Measurements from ENCODE around the gene UROC1.

The UROC1 gene

DNA sequence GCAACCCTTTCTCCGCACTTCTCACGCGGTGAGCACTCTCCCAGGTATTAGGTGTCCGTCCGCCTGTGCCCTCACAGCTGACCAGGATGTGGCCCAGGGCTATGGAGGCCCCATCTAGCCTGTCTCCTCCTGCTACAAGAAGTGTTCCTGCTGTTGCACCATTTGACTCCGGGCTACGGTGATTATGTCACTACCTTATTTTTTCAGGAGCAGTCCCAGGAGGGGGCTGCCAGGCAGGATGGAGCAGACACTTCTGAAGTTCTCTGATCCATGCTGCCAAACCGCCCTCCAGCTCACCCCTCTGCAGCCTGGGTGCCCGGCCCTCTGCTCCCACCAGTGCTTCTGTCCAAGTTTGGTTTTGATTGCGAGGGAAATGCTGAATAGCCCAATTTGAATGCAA, 78.8 kb downstream of the UROC1 start:
- no peak for DNase-seq

DNA sequence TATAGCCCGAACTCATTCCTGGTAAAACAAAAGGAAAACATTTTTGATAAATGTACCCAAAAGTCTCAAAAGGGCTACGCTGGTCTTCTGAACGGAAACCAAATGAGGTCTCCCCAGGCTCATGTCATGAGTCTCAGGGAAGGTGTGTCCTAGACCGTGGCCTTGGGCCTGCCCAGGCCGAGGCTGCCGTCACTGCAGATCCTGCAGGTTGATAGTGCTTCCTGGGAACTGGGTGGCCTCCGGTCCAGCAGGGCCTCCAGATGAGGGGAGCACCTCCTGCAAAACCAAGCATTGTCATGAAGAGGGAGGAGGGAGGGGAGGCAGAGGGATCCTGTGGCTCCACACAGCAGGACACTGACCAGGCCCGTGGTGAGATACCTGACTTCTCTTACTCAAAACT, 79.4 kb downstream of the UROC1 start:
- no peak for DNase-seq

DNA sequence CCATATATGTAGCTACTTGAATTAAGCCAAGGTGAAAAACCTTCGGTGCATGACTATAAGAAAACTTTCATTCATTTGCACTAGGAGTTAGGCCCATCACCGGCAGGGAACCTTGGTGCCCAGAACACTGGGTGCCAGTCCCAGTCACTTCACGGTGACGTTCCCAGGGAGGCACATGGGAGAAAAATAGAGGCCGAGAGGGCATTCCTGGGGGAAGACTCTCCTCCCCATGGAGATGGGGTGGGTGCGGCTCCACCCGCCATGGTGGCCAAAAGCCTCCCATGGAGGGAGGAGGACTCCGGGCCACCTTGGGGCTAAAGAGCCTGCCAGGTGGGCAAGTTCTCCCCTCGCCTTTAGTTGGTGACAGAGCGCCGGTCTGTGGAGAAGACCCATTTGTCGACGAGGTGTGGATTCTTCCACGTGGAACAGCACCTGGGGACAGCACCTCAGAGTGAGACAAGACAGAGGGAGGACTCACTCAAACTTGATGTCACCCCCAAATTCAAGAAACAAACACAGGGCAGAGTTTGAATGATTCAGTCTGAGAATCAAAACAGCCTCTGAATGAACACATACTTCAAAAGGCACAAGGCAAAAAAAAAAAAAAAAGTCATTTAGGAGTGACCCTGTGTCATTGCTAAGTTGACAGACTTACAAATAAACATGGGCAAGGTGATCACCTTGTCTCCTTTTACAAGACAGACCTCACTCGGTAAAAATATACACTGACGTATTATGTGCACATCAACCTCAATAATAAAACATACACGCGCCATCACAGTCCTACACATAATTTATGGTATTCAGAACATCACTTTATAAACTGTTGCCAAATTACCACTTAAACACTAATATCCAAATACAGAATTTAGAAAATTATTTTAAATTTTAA, 80.5 kb downstream of the UROC1 start:
- no peak for DNase-seq

DNA sequence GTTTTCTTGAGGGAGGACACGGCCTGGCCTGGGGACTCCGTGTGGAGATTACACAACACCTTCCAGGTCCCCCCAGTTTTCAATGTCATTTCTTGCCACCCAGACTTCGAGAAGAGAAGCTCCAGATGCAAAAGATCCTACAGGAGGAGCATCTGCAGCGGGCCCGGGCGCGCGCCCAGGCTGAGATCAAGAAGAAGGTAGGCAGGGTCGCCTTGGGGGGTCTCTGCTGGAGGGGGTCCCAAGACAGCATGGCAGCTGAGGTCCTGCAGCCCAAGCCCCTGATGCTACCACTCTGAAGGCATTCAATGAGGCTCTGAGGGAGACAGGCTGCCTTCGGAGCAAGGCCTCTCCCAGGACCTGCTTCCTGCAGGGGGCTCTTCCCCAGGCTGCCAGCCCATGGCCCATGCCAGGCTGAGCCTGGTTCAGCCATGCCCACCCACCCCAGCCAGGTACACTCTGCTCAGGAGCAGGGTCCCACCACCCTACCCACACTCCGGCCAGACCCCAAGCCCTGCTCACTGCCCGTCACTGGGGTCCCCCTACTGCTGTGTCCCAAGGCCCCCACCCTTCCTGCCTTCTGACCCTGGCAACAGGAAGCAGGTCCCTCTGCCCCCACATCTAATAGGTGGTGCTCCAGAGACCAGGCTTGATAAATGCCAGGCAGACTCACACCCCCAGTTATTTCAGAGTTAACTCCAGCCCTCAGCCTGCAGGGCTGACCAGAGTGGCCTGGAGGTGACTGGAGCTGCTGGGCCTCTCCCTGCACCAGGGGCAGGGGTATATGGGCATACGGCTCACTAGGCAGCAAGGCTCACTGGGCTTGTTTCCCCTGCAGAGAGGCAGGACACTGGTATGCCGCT, 81.9 kb downstream of the UROC1 start:
- DNase-seq, result no peak

DNA sequence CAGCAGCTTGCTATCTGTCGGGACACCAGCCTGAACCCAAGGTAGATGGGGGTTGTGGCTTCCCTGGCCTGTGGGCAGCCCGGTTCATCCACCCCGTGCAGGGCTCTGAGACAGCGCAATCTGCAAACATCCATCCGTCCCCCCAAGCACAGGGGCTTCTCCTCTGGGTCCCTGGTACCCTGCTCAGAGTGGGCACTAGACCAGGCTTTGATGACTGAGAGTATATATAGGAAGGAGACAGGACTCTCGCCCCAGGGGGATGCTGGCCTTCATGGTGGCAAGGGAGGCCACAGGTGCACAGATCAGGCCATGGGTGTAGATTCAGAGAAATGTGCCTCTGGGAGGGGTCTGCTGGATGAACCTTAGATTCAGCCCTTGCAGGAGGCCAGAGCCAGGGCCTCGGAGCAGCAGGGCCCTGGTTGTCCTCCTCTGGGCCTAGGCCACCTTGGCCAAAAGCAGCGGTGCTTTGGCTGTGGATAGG, 82.6 kb downstream of the UROC1 start:
- DNase-seq, result no peak

DNA sequence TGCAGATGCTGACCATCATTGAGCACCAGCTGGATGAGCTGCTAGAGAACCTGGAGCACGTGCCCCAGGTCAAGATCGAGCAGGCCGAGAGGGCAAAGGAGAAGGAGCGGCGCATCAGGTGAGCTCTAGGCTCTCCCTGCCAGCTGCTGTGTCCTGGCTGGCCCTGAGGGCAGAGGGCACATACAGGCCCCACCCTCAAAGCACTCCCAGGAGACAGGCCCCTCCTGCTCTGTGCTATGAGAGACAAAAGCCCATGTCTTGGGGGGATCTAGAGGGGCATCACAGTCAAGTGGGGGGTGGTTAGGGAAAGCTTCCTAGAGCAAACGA, 83.3 kb downstream of the UROC1 start:
- DNase-seq, result no peak

DNA sequence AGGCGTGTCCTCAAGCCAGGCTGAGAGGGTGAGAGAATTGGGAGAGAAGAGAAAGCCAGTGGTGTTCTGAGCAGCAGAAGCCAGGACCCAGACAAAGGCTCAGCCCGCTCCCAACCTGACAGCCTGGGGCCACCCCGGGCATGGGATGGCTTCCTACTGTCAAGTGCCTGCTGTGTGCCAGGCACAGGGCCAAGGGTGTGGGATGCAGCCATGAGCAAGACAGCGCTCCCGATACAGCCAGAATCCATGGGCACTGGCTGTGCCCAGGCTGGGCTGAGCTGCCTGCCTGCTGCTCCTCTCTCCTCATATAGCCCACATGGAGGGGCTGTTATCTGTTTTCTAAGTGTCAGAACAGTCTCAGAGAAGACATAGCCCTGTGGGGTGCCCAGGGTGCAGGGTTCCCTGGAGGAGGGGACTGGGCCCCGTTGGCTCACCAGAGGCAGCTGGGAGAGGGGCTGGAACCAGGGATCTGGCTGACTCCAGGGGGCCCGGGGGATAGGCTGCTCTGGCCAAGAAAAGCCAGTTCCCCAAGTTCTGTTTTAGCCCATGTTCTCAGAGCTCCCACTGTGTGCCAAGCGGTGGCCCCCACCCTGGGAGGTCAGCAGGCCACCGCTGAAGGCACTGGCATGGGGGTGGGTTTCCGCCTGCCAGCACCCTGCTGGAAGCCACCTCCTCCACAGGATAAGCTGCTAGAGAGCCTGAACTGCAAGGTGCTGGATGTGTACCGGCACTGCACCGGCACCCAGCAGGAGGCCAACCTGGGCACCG, 83.9 kb downstream of the UROC1 start:
- no peak for DNase-seq

DNA sequence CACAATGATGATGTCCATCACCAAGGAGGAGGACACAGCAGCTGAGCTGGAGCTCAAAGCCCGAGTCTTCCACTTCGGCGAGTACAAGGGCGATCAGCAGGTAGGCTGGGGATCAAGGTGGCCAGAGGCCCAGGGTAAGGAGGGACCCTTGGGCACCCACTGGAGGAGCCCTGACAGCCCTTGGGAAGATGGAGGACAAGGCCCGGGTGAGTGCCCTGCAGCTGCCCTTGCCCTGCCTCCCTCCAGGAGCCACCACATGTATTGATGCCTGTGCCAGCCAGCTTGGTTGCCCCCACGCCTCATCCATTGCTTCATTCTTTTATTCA, 84.5 kb downstream of the UROC1 start:
- DNase-seq, result no peak

DNA sequence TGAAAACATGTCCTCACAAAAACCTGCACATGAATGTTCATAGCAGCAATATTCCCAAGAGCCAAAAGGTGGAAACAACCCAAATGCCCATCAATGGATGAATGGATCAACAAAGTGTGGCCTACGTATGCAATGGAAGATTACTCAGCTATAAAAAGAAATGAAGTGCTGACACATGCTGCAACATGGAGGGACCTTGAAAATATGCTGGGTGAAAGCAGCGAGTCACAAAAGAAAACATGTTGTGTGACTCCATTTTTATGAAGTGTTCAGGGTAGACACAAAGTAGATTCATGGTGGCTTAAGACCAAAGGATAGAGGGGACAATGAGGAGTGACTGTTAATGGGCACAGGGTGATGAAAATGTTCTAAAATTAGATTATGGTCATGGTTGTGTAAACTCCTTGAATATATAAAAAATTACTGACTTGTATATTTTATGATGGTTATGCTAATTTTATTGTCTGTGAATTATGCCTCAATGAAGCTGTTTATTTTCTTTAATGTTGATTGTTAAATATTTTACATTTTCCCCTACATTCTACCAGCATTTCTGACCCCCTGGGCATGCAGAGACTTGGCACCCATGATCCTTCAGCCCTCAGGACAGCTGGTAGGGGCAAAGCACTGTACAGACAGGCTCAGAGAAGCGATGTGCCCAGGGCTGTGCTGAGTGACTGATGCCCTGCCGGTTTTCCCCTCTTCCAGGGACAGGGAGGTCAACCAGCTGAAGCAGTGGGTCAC, 85.0 kb downstream of the UROC1 start:
- no peak for DNase-seq

Data from stimulated activated naive CD4-positive, alpha-beta T cell (primary cell).